ENCODE measurements around the gene ARID3C.

ARID3C gene

GRCh38 chr9:34658461-34658860 is 29.6 kb upstream of the ARID3C start:
- TF ChIP-seq ZNF274 (IDR thresholded peaks at IDR 0.05; ENCODE audit: low read depth, low read length) = no peak
- H3K4me3 ChIP-seq (ENCODE audit: low read length) = no peak overlapping the region

- no peak for TF ChIP-seq ZNF274 (IDR thresholded peaks at IDR 0.05; ENCODE audit: low read depth, low read length)
- no peak overlapping the region for H3K4me3 ChIP-seq (ENCODE audit: low read length)
Observed at GRCh38 chr9:34656992-34657391, 28.1 kb upstream of the ARID3C start.

GRCh38 chr9:34655394-34655793 is 26.5 kb upstream of the ARID3C start:
- no peak for TF ChIP-seq ZNF274 (IDR thresholded peaks at IDR 0.05; ENCODE audit: low read depth, low read length)
- H3K4me3 ChIP-seq (ENCODE audit: low read length) = no peak overlapping the region

- H3K4me3 ChIP-seq (ENCODE audit: low read length) = no peak overlapping the region
- no peak for TF ChIP-seq ZNF274 (IDR thresholded peaks at IDR 0.05; ENCODE audit: low read depth, low read length)
Observed at GRCh38 chr9:34654323-34655051, 25.6 kb upstream of the ARID3C start.

- no peak for TF ChIP-seq ZNF274 (IDR thresholded peaks at IDR 0.05; ENCODE audit: low read depth, low read length)
- H3K4me3 ChIP-seq (ENCODE audit: low read length) = no peak overlapping the region
Observed at GRCh38 chr9:34653151-34654072, 24.5 kb upstream of the ARID3C start.

- TF ChIP-seq ZNF274 (IDR thresholded peaks at IDR 0.05; ENCODE audit: low read depth, low read length) = no peak
- H3K4me3 ChIP-seq (ENCODE audit: low read length) = no peak overlapping the region
Observed at GRCh38 chr9:34652602-34653000, 23.7 kb upstream of the ARID3C start.

GRCh38 chr9:34651876-34652601 is 23.2 kb upstream of the ARID3C start, which contains the start of gene IL11RA:
Gene IL11RA (plus strand): TSS chr9:34652185. CDS start chr9:34655218, 3,033 bp downstream.
- TF ChIP-seq ZNF274 (IDR thresholded peaks at IDR 0.05; ENCODE audit: low read depth, low read length) = no peak

GRCh38 chr9:34651321-34651720 is 22.5 kb upstream of the ARID3C start:
- H3K4me3 ChIP-seq (ENCODE audit: low read length) = no peak overlapping the region
- no peak for TF ChIP-seq ZNF274 (IDR thresholded peaks at IDR 0.05; ENCODE audit: low read depth, low read length)

More at GRCh38 chr9:34651876-34652601, 23.2 kb upstream of the ARID3C start, which contains the start of gene IL11RA:
- H3K4me3 ChIP-seq (ENCODE audit: low read length) = no peak within 1 kb of the TSS

- TF ChIP-seq ZNF274 (IDR thresholded peaks at IDR 0.05; ENCODE audit: low read depth, low read length) = no peak
- H3K4me3 ChIP-seq (ENCODE audit: low read length) = no peak overlapping the region
Observed at GRCh38 chr9:34650816-34651215, 21.9 kb upstream of the ARID3C start.

- no peak for TF ChIP-seq ZNF274 (IDR thresholded peaks at IDR 0.05; ENCODE audit: low read depth, low read length)
- H3K4me3 ChIP-seq (ENCODE audit: low read length) = no peak overlapping the region
Observed at GRCh38 chr9:34648673-34649072, 19.8 kb upstream of the ARID3C start.

- no peak for TF ChIP-seq ZNF274 (IDR thresholded peaks at IDR 0.05; ENCODE audit: low read depth, low read length)
- peak overlapping the region; percentile 68; the same call in 1 of the 2 replicates for H3K4me3 ChIP-seq (ENCODE audit: low read length)
Observed at GRCh38 chr9:34647651-34648050, 18.8 kb upstream of the ARID3C start.

GRCh38 chr9:34647084-34647403 is 18.2 kb upstream of the ARID3C start:
- TF ChIP-seq ZNF274 (IDR thresholded peaks at IDR 0.05; ENCODE audit: low read depth, low read length) = no peak
- peak overlapping the region; percentile 68 for H3K4me3 ChIP-seq (ENCODE audit: low read length)

- no peak for TF ChIP-seq ZNF274 (IDR thresholded peaks at IDR 0.05; ENCODE audit: low read depth, low read length)
- H3K4me3 ChIP-seq (ENCODE audit: low read length) = peak within 1 kb of the TSS; percentile 68
Observed at GRCh38 chr9:34646211-34647083, 17.6 kb upstream of the ARID3C start, which contains the start of gene GALT. Gene GALT (plus strand): TSS chr9:34646675. CDS start chr9:34646705, 30 bp downstream.

Data from GM08714 (cell line).